Stimulated activated CD4-positive, alpha-beta T cell treated with anti-CD3 and anti-CD28 coated beads, Interleukin-15, amount 100 ng/mL, for 1 hour (primary cell): Measurements from ENCODE around the gene PPP6R3.
"Not testable (repeated sequence)": the region's sequence is repeated elsewhere in the genome, so short reads cannot be mapped to it uniquely, and the experiment has no call there.

Experiments
- DNase-seq, 2 donors: peaks; one replicate each; pipeline ENCODE4 v3.0.0-alpha.2; 2020; ENCODE audit warnings: low read depth in 1 of 2, low spot score in 1 of 2

Gene PPP6R3

DNA sequence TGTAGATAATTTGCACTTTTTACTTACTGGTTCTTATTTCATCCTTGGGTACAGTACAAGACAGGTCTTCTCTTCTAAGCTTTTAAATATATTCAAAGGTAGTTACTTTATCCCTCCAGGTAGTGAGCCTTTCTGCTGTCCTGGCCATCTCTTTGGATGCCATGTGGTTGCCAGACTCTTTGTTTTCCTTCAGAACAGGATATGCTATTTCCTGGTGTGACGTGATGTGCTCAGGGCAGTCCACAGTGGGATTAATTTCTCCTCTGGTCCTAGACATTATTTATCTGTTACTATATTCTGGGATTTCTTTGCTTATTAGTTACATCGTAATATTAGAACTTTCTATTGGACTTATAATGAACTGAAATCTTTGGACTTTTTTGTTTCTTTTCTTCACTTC, 63.7 kb downstream of the PPP6R3 start:
- DNase-seq = no peak

DNA sequence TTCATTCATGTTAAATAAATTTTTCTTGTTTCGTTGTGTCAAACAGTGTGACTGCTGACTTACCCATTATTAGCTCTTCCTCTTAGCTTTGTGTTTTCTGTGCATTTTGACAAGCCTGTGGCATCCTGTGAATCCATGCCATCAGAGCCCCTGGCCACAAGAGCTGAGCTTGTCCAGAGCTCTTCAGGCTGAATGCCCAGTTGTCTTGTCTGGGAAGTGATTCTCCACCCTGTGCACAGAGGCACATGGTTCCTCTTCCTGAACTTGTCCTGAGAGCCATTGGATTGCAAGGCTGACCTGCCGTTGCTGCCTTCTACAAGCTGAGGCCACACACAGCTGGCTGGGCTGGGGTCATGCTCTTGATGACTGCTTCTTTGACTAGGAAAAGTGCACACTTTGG, 64.1 kb downstream of the PPP6R3 start:
- no peak for DNase-seq

- no peak for DNase-seq
Observed at GRCh38 chr11:68525336-68525735, 64.8 kb downstream of the PPP6R3 start.

DNA sequence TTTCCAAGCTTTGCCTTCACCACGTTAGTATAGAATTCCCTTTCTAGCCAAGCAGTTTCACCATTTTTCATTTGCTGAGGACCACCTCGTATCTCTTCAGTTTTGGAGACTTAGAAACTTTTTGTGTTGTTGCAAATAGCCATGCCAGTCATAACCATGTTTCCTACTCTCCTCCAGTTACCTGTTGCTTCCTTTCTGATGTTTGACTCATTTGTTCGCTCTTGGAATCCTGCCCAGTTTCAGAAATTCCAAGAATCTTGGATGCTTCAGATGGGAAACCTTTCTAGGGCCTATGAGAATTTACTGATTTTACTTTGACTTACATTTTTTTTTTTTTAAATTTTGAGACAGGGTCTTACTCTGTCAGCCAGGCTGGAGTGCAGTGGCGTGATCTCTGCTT, 65.4 kb downstream of the PPP6R3 start:
- DNase-seq = no peak

DNA sequence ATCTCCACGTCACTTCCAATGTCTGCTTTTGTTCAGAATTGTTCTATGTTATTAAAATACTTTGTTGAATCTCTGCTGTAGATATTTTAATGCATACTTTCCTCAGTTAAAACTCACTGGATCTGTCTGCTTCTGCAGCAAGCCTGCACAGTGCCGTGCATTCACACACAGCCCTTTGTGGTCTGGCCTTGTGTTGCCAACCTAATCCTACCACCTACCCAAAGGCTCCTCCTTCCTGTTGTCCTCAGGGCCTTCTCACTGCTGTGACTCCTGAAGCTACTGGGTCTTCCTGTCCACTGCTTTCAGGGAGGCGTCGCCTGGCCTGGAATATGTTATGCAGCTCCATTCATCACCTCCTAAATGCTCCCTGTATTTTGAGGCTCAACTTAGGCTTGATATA, 67.0 kb downstream of the PPP6R3 start:
- no peak for DNase-seq

GRCh38 chr11:68528630-68529029, 68.1 kb downstream of the PPP6R3 start:
- DNase-seq = peak in 1 of 2 donors; percentile 6

GRCh38 chr11:68531129-68531693, 70.7 kb downstream of the PPP6R3 start:
- no peak for DNase-seq

DNA sequence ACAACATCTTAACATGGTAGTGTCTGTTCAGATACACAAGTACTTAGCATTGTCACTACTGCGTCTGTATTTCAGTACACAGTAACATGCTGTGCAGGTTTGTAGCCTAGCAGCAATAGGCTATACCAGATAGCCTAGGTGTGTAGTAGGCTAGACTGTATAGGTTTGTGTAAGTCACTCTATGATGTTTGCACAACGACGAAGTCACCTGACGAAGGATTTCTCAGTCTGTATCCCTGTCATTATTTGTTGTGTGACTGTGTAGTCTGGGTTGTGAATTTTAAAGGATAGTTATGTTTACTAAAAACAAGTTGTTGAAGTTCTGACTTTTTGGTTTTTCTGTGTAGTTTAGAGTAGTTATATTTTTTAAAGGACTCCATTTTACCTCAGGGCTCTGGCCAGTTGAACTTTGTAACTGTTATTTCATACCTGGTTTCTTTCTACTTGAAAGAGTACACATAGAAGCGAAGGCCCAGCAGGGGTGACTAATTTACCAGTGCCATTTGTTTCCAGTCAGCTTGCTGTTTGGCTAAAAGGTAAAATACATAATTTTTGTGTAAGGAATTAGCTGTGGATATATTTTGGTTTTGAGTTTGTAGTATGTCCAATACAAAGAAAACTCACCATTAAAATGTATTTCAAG, 72.3 kb downstream of the PPP6R3 start:
- no peak for DNase-seq

DNA sequence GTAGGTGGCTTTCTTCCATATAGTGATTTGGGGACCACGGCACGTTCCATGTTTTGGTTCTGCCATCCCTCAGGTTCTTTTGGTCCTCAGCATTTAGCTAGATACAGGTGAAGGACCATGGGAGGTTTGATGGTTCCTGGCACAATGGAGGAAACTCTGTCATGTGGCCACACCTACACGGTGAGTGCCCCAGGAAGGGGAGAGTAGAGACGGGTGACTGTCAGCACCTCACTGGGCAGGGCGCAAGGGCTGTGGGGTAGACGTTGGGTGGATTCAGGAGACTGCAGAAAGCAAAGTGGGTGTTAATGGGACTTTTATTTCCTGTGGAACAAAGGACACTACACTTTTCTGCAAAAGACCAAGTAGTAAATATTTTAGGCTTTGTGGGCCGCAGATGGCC, 73.4 kb downstream of the PPP6R3 start:
- DNase-seq = no peak

DNA sequence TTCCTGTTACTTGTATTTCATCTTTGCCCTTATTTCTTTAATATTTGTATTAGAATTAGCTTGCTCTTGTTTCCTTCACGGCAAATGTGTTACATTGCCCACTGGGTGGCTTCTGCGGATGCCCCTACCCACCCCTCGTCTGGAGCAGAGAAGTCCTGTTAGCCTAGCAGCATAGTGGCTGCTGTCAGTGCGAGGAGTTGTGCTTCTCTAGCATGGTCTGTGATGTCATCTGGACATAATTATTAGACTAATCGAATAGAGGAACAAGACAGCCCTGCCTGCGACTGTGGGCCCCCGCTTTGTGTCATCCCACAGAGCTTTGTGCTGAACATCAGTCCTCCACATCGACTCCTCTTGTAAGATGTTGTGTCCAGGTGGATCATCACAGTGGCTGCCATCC, 74.5 kb downstream of the PPP6R3 start:
- DNase-seq = no peak

- DNase-seq = no peak
Observed at GRCh38 chr11:68536706-68537105, 76.2 kb downstream of the PPP6R3 start.

GRCh38 chr11:68538025-68538424, 77.5 kb downstream of the PPP6R3 start:
- no peak for DNase-seq

DNA sequence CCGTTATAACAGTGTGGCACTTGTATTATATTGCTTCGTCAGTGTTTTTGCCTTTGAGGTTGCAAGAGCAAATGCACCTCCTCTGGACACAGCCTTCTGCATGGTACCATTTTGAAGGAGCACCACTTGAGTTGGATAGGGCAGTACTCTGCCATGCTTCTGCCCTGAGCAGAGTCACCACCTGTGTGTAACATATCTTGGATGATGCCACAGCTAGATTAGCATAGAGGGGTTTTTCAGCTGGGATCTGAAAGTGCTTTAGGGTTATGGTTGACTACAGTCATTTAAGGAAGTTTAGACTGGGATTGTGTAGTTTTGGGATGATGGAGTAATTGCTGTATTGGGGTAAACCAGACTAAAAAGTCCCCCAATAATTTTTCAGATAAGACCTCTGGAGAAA, 78.8 kb downstream of the PPP6R3 start:
- DNase-seq = no peak

DNA sequence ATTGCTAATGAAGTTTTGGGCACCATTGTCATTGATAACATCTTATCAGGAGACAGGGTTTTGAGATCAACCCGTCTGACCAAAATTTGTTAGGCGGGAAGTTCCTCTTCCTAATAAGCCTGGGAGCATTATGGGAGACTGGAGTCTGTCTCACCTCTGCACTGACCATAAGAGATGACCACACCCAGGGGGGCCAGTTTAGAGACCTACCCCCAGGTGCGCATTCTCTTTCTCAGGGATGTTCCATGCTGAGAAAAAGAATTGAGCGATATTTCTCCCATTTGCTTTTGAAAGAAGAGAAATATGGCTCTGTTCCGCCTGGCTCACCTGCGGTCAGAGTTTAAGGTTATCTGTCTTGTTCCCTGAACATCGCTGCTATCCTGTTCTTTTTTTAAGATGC, 80.0 kb downstream of the PPP6R3 start:
- DNase-seq = not testable (repeated sequence)

GRCh38 chr11:68541116-68541515, 80.6 kb downstream of the PPP6R3 start:
- no peak for DNase-seq

- no peak for DNase-seq
Observed at GRCh38 chr11:68541991-68542390, 81.4 kb downstream of the PPP6R3 start.

DNA sequence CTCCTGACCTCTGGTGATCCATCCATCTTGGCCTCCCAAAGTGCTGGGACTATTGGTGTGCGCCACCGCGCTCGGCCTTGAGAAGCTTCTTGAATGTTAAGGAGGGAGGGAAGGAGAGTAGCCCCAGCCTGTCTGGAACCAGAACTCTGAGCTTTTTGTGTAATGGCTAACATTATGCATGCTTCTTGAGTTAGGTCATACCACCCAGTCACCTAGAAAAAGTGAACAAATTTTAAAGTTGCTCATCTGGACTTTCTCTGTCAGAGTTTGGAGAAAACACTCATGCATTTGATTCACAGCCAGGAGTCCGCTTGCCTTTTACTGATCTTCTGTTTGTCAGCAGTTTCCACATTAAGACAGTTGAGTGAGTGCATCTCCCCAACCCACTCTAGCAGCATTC, 82.1 kb downstream of the PPP6R3 start:
- DNase-seq = no peak

DNA sequence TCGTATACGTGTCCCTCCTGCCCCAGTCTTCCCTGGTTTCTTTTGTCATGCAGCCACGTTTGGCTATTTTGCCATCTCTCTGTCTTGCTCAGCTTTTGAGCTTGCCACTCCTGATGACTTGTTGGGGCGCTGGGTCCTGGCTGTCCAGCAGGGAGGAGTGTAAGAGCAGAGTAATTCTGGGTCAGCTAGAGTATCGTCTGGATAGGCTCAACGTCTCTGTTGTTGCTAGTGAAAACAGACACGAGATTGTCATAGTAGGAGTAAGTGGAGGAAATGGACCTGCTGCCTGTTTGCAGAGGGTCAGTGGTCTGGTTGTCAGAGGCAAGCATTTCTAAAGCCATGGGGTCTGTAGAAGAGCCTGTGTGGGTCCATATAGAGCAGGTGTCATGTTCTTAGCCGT, 83.0 kb downstream of the PPP6R3 start:
- no peak for DNase-seq

DNA sequence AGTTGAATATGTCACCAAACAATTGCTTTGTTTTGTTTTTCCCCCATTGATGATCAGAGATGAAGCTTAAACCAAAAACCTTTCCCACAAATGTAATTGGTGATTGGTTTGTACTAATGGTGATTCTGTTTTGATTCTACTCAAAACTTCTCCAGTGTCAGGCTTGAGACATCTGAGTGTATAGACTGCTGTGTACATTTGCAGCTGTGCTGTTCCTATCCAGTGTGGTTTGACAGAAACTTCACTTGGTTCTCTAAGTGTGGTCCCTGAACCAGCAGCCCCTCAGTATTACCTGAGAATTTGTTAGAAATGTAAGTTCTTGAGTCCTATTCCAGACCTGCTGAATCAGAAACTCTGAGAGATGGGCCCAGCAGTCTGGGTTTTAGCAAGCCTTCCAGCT, 84.8 kb downstream of the PPP6R3 start:
- DNase-seq = no peak

DNA sequence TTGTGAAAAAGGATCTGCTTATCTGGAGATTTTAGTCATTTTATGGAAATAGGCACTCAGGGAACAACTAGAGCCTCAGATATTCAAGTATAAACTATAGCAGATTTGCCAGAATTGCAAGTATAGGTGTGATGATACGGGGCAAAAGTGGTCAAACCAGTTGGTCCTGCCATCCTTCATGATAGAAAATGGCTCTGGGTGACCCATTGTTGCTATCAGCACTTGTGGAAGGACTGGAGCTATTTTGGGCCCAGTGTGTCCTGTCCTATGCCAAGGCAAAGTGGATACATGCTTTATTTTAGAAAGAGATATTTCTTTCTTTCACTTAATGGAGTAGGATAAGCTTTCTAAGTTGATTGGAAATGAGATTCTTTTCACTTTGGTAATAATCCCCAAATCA, 85.2 kb downstream of the PPP6R3 start:
- DNase-seq = no peak

DNA sequence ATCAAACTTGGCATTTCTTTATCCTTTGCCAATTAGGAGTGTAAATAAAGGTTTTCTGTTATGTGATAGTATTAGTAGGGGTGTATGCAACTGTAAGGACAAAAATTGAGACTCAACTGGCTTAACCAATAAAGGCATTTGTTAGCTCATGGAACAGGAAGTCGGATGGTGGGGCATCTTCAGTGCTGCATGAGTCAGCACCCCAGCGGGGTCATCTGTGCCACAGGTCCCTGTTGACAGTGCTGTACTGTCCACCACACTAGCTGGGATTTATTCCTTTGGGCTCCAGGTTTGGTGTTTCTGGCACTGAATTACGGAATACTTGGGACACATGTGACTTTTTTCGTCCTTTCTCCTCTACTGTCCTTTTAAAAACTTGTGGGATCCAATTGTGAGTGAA, 86.0 kb downstream of the PPP6R3 start:
- no peak for DNase-seq

DNA sequence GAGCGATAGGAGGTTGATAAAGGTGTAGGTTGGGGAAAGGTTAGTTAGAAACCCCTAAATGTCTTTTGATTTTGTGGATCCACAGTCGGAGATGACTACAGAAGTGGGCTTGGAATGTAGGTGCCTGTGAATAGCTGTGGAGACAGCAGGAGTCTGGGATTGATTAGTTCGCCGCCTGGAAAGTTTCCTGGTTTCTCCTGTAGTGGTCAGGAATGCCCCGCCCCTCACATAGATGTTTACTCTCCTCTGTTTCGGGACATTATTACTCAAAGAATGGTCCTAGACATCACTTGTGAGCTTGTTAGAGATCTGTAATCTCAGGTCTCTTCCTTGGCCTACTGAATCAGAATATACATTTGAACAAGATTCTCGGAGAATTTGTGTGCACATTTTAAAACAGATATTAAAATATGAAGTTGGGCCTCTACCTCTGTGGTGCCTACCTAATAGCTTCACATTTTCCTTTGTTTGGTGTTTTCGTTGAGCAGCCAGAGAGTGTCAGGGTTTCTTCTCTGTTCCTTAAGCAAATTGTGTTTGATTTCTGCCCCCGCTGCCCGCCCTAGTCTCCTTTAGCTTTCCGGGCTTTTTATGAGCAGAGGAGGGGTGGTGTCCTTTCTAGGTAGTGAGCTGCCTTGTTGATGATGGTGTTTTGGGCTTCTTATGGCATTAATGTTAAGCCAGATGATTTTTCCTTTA, 89.4 kb downstream of the PPP6R3 start:
- DNase-seq = no peak

GRCh38 chr11:68550485-68550817, 89.9 kb downstream of the PPP6R3 start:
- no peak for DNase-seq
